HepG2 (cell line): ENCODE measurements around the gene IGDCC3. TPM values are rescaled to one million over a fixed set of nuclear protein-coding genes. Genes with fewer than 3 reads are reported as not detected.

Source experiments
- ATAC-seq: fragments of 200-7000 bp; cut with Tn5 transposase; 3 replicates; pipeline ENCODE4 v1.9.1; 2020; ENCODE audit warnings: mild to moderate bottlenecking, moderate library complexity
- BruUV-seq: library from RNA; stranded (reverse); fragments of 400-500 nt; replicated peaks from 2 replicates; lab custom pipeline; 2021; lab: Mats Ljungman, UMichigan
- CTCF ChIA-PET: fragments of 300-600 bp; formaldehyde crosslinking; extraction: SDS; loops from one replicate; lab custom pipeline; 2021; ENCODE audit warnings: low total read pairs, inconsistent platforms, low intra/inter-chr PET ratio; lab: Yijun Ruan, JAX
- POLR2A ChIA-PET: fragments of 350-600 bp; sonication (Branson Sonifier 250); formaldehyde crosslinking; loops from one replicate; lab custom pipeline; 2020; ENCODE audit warnings: antibody characterized with exemption, inconsistent platforms; lab: Yijun Ruan, JAX
- DNase-seq: peaks from one replicate; pipeline ENCODE4 v3.0.0-alpha.2; 2015; ENCODE audit warnings: low spot score
- FAIRE-seq: peaks from 3 replicates; lab custom pipeline; 2011; peaks lifted over from hg19 to GRCh38; lab: Jason Lieb, UNC
- H2AFZ ChIP-seq: one replicate; pipeline ENCODE4 v1.6.1; 2011; ENCODE audit warnings: low read length, inconsistent platforms
- H3K27ac ChIP-seq: fragments of 300-600 bp; 3 replicates; pipeline ENCODE4 v1.8.0; 2011; ENCODE audit warnings: mixed run types, mild to moderate bottlenecking, mixed read lengths, low read length, inconsistent platforms; ENCODE audit not compliant: insufficient read depth; ENCODE audit errors: extremely low read length
- H3K27me3 ChIP-seq, 2 experiments: fragments of 200-600 bp in 1 of 2; 2 replicates in 1 of 2; 3 replicates in 1 of 2; pipeline versions ENCODE4 v1.6.0 to v1.8.0; 2011; ENCODE audit warnings: low read length in 2 of 2, mild to moderate bottlenecking in 2 of 2, moderate library complexity in 2 of 2, inconsistent platforms in 1 of 2; ENCODE audit not compliant: insufficient read depth in 2 of 2, control insufficient read depth in 1 of 2
- H3K36me3 ChIP-seq, 2 experiments: fragments of 200-600 bp in 1 of 2; replicated peaks in 1 of 2; 2 replicates in 1 of 2; 3 replicates in 1 of 2; pipeline versions ENCODE4 v1.5.1 to v1.8.0; 2011; ENCODE audit warnings: low read length in 2 of 2, inconsistent platforms in 1 of 2; ENCODE audit not compliant: insufficient read depth in 2 of 2, control insufficient read depth in 1 of 2
- H3K4me1 ChIP-seq: 2 replicates; pipeline ENCODE4 v1.5.1; 2012; ENCODE audit warnings: low read length, inconsistent platforms; ENCODE audit not compliant: insufficient read depth
- H3K4me2 ChIP-seq: 2 replicates; pipeline ENCODE4 v1.6.0; 2011; ENCODE audit warnings: low read depth, low read length, inconsistent platforms
- H3K4me3 ChIP-seq, 3 experiments: fragments of 200-600 bp in 1 of 3; sonication (generic), shearing (Covaris generic) in 1 of 3; replicated peaks in 1 of 3; 2 replicates each; pipeline ENCODE4 v1.5.1; 2011 to 2016; ENCODE audit warnings: low read length in 3 of 3, inconsistent platforms in 2 of 3, low read depth in 2 of 3, mild to moderate bottlenecking in 2 of 3, control low read depth in 1 of 3, mixed read lengths in 1 of 3; ENCODE audit not compliant: insufficient read depth in 1 of 3
- H3K79me2 ChIP-seq: one replicate; pipeline ENCODE4 v1.6.1; 2011; ENCODE audit warnings: low read length, inconsistent platforms; ENCODE audit not compliant: insufficient read depth
- H3K9ac ChIP-seq: 2 replicates; pipeline ENCODE4 v1.6.0; 2011; ENCODE audit warnings: mild to moderate bottlenecking, low read depth, low read length, inconsistent platforms; ENCODE audit not compliant: insufficient read depth
- H3K9me3 ChIP-seq: 2 replicates; pipeline ENCODE4 v1.5.1; 2012; ENCODE audit warnings: mild to moderate bottlenecking, low read length
- H4K20me1 ChIP-seq: 2 replicates; pipeline ENCODE4 v1.6.0; 2011; ENCODE audit warnings: inconsistent platforms, mild to moderate bottlenecking, low read length, moderate library complexity; ENCODE audit not compliant: insufficient read depth
- BRCA1 ChIP-seq: sonication (generic); formaldehyde crosslinking; IDR thresholded peaks from 2 replicates; pipeline ENCODE4 v1.4.0; 2020; ENCODE audit warnings: missing genetic modification reagents
- FOXA3 ChIP-seq: IDR thresholded peaks from 2 replicates; pipeline ENCODE4 v1.6.1; 2016; ENCODE audit warnings: missing genetic modification reagents, missing compliant biosample characterization
- MAFG ChIP-seq: sonication (generic); formaldehyde crosslinking; IDR thresholded peaks from 2 replicates; pipeline ENCODE4 v1.5.1; 2020; ENCODE audit warnings: mild to moderate bottlenecking, missing genetic modification reagents
- RFXANK ChIP-seq: IDR thresholded peaks from 2 replicates; pipeline ENCODE4 v1.6.1; 2016
- TEAD2 ChIP-seq: sonication (generic); formaldehyde crosslinking; IDR thresholded peaks from 2 replicates; pipeline ENCODE4 v1.9.0; 2021; ENCODE audit warnings: missing genetic modification reagents
- ZNF460 ChIP-seq: sonication (generic); formaldehyde crosslinking; IDR thresholded peaks from 2 replicates; pipeline ENCODE4 v1.5.1; 2020; ENCODE audit warnings: missing genetic modification reagents, mild to moderate bottlenecking, borderline replicate concordance
- WGBS: methylation state at CpG from one replicate; pipeline ENCODE4 v1.1.6; 2017; ENCODE audit warnings: low lambda C conversion rate; 5-methylcytosine and 5-hydroxymethylcytosine counted together
- in situ Hi-C: cut with HindIII; loops from 2 replicates; pipeline ENCODE4 v1.10.0; 2017; ENCODE audit warnings: low pct_unique_long_range_greater_than_20kb; ENCODE audit not compliant: extremely low pct_ligation_motif_present
- intact Hi-C: fragments of 100-400 bp; cut with micrococcal nuclease; formaldehyde crosslinking; loops from one replicate; pipeline ENCODE4 v1.10.0; 2022; ENCODE audit not compliant: unreplicated experiment
- polyA plus RNA-seq, 8 experiments: library from polyadenylated mRNA; depleted of rRNA in 3 of 8; stranded (reverse) in 7 of 8; unstranded in 1 of 8; fragments of >200 nt; fragmentation: Illumina TruSeq in 4 of 8; extraction: Trizol in 4 of 8; gene quantifications; 2 replicates each; pipeline versions ENCODE4 v1.2.1 to v1.2.3, GENCODE V29; 2011 to 2016; ENCODE audit warnings: low read depth in 4 of 8, missing spikeins in 1 of 8, mixed read lengths in 1 of 8; ENCODE audit not compliant: insufficient read depth in 1 of 8
- total RNA-seq, 5 experiments: library from RNA; depleted of rRNA; stranded (reverse); fragments of >200 nt; fragmentation: Illumina TruSeq; extraction: Trizol; gene quantifications; 2 replicates each; pipeline ENCODE4 v1.2.3, GENCODE V29; 2016; ENCODE audit warnings: low read depth in 1 of 5
- TF ChIP-seq, protein P1 (sequence below): sonication (generic); formaldehyde crosslinking; IDR thresholded peaks from 2 replicates; pipeline ENCODE4 v1.8.0; 2022; ENCODE audit warnings: missing genetic modification reagents, mild to moderate bottlenecking, borderline replicate concordance

IGDCC3 gene
- total and polyA plus RNA-seq, 2 of the 13 experiments (the other 11 are each of a cell fraction or from before 2014, with no cell fraction given), result 30.1 to 51.8 TPM

DNA sequence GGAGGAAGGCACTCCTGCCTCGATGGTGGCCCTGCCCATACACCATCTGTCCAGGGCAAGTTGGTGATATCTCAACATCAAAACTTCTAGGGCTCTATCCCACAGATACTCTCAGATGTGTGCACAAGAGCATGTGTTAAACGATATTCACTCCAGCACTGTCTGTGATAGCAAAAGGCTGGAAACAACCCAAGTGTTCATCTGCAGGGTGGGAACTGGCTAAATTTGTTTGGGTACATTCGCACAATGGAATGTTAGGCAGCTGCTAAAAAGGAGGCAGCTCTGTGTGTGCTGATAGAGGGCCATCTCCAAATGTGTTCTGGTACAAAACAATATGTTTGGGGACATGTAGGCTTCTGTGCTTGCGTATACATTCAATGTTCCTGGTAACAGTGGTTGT, 25.2 kb upstream of the IGDCC3 start:
- no peak overlapping the region for H2AFZ ChIP-seq
- DNase-seq (no peak), ATAC-seq (no peak), FAIRE-seq (no peak)
- H3K27me3 ChIP-seq, result peaks cover 0 to 18% of the 10 kb centered on the region in 2 experiments; a peak in 2 of 5 replicates
- H3K27ac ChIP-seq, result no peak overlapping the region
- no peak overlapping the region for H3K4me2 ChIP-seq
- no peaks in the 10 kb centered on the region for H3K79me2 ChIP-seq
- no peaks in the 10 kb centered on the region for H4K20me1 ChIP-seq
- H3K4me3 ChIP-seq, result no peak overlapping the region
- CTCF ChIA-PET, result no interaction called here
- no peaks in the 10 kb centered on the region for H3K9me3 ChIP-seq
- H3K4me1 ChIP-seq, result peaks cover 25% of the 10 kb centered on the region
- WGBS, result 31% methylated on average over 4 of the region's 4 CpGs
- H3K36me3 ChIP-seq, result no peaks in the 10 kb centered on the region
- no TSS peak for BruUV-seq
- H3K9ac ChIP-seq, result no peak overlapping the region
- POLR2A ChIA-PET, result no interaction called here
- intact Hi-C loops, result no loop called here
- in situ Hi-C loops, result no loop called here
- TF ChIP-seq MAFG (CRISPR knock-in tag), result no peak
- TF ChIP-seq TEAD2 (CRISPR knock-in tag), result no peak
- no peak for TF ChIP-seq BRCA1
- TF ChIP-seq RFXANK (CRISPR knock-in tag), result no peak
- TF ChIP-seq FOXA3 (CRISPR knock-in tag), result no peak

DNA sequence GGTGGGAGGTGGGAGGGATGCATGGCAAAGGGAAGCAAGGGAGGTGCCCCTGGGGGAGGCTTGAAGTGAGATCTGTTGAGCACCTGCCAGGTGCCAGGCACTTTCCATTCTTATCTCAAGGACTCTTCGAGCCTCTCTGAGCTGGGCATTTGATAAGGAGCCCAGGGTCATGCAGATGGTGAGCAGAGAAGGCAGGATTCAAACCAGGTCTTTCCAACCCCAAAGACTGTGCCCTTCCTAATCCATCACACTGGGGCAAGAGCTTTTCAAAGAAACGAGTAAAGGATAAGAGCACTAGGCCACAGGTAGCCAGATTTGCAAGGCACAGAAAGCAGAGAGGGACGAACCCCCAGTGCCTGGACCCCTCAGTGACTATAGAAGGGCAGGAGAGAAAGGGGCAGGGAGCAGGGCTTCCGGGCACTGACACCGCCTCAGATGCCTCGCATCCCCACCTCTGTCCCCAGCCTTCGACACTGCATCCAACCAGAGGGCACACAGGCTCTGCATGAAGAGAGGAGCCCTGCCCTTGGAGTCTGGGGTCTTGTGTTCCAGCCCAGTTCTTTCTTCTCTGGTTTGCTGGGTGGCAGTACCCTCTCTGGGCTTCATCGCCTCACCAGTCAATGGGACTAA, 23.9 kb upstream of the IGDCC3 start:
- ChIA-PET CTCF (interaction anchor here (1.0 to 2.8 kb wide), 3 partner anchors 16 to 194 kb away, joined by 3 to 39 read pairs (median 5); no protein-coding TSS in a partner anchor), POLR2A (interaction anchor here (0.6 to 1.0 kb wide), 3 partner anchors 13 to 115 kb away, joined by 3 to 4 read pairs (median 3); no protein-coding TSS in a partner anchor)
- Histone ChIP-seq H3K9me3 (no peaks in the 10 kb centered on the region), H3K36me3 (no peaks in the 10 kb centered on the region), H3K27me3 (peaks cover 0 to 23% of the 10 kb centered on the region in 2 experiments; a peak in 2 of 5 replicates), H3K4me3 (no peak overlapping the region), H3K4me1 (peaks cover 25% of the 10 kb centered on the region), H3K9ac (no peak overlapping the region), H3K4me2 (0 out of 2 replicates have a peak overlapping the region, but pooled peaks have one; percentile 75), H2AFZ (no peak overlapping the region), H3K79me2 (no peaks in the 10 kb centered on the region), H3K27ac (no peak overlapping the region), H4K20me1 (no peaks in the 10 kb centered on the region)
- intact Hi-C loops, result loop anchor here (2.0 kb wide), 1 partner anchor 33 kb away; no protein-coding TSS in a partner anchor
- no peak for FAIRE-seq
- no TSS peak for BruUV-seq
- in situ Hi-C loops, result no loop called here
- ATAC-seq, result no peak
- 59% methylated on average over 8 of the region's 8 CpGs for WGBS
- TF ChIP-seq, protein P1, sequence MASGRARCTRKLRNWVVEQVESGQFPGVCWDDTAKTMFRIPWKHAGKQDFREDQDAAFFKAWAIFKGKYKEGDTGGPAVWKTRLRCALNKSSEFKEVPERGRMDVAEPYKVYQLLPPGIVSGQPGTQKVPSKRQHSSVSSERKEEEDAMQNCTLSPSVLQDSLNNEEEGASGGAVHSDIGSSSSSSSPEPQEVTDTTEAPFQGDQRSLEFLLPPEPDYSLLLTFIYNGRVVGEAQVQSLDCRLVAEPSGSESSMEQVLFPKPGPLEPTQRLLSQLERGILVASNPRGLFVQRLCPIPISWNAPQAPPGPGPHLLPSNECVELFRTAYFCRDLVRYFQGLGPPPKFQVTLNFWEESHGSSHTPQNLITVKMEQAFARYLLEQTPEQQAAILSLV (CRISPR knock-in tag), result 0 out of 2 replicates have a peak, but pooled peaks have one; percentile 9
- TF ChIP-seq ZNF460, result no peak
- DNase-seq, result no peak
